Muscle layer of colon (tissue), 2 donors: ENCODE results near the gene OR6C1.
"Not testable (repeated sequence)": the region's sequence is repeated elsewhere in the genome, so short reads cannot be mapped to it uniquely, and the experiment has no call there.

Experiments
- H3K27ac ChIP-seq: one replicate; pipeline ENCODE4 v1.7.0; 2013; ENCODE audit warnings: low read depth, mild to moderate bottlenecking, low read length, moderate library complexity
- H3K27me3 ChIP-seq, 2 donors: one replicate each; pipeline ENCODE4 v1.7.0; 2013; ENCODE audit warnings: low read length in 2 of 2, mild to moderate bottlenecking in 2 of 2; ENCODE audit not compliant: insufficient read depth in 2 of 2, control insufficient read depth in 1 of 2
- H3K36me3 ChIP-seq: one replicate; pipeline ENCODE4 v1.7.0; 2013; ENCODE audit warnings: mild to moderate bottlenecking, low read length; ENCODE audit not compliant: insufficient read depth
- H3K4me1 ChIP-seq: one replicate; pipeline ENCODE4 v1.7.0; 2013; ENCODE audit warnings: mild to moderate bottlenecking, low read length; ENCODE audit not compliant: insufficient read depth
- H3K4me3 ChIP-seq, 2 donors: one replicate each; pipeline ENCODE4 v1.7.0; 2013; ENCODE audit warnings: low read length in 2 of 2, low read depth in 1 of 2, mild to moderate bottlenecking in 1 of 2, moderate library complexity in 1 of 2
- H3K9ac ChIP-seq: one replicate; pipeline ENCODE4 v1.7.0; 2013; ENCODE audit warnings: low read length
- H3K9me3 ChIP-seq: one replicate; pipeline ENCODE4 v1.7.0; 2013; ENCODE audit warnings: mild to moderate bottlenecking, low read length
- donor health status: abdominal sarcoma.
- donor health status: Adenocarcinoma of cecum.

Gene OR6C1

DNA sequence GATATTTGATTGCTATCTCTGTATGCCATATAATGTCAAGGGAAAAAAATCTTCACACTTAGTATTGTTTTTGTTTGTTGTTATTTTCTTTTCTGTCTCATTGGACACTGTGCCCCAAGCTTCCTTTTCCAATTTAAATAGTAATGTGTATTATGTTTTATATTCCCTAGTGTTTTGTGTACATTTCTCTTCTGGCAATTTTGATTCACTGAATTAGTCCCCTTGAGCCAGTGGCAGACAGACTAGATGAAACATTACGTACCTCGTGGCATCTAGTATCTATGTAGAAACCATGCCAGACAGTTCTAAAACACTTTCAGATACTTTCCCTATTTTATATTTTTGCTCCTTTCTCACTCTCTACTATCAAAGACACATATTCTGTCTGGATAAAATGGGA lies at the start of gene OR6C1:
Gene OR6C1 (plus strand): TSS at position 301 of the 400 bp plus-strand sequence. CDS start 6,257 bp downstream, outside the sequence.
- H3K9ac ChIP-seq = no peak within 1 kb of the TSS
- no peak within 1 kb of the TSS for H3K4me3 ChIP-seq
- no peaks in the 10 kb centered on the region for H3K27me3 ChIP-seq
- no peaks in the 10 kb centered on the region for H3K36me3 ChIP-seq
- H3K9me3 ChIP-seq = no peaks in the 10 kb centered on the region
- no peaks in the 10 kb centered on the region for H3K4me1 ChIP-seq
- no peak within 1 kb of the TSS for H3K27ac ChIP-seq

DNA sequence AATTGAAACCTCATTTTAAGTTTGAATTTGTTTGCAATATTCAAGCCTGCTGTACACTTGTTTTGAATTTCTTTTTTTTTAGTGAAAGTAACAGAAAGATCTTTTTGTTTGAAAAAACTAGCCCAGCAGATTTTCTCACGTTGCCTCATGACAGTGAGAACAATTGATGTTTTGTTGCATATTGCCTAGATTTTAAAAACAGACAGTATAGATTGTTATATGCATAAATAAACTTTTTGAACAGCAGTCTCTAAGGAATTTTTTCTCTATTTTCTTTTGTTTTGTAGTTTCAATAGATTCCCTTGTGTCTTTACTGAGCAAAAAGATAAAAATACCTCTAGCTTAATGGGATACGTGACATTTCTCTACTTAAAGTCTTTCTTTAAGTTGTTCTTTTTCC lies 33.2 kb upstream of the OR6C1 start:
- no peaks in the 10 kb centered on the region for H3K27me3 ChIP-seq
- no peak overlapping the region for H3K4me3 ChIP-seq
- H3K27ac ChIP-seq = no peak overlapping the region
- no peaks in the 10 kb centered on the region for H3K36me3 ChIP-seq
- no peaks in the 10 kb centered on the region for H3K9me3 ChIP-seq
- no peak overlapping the region for H3K9ac ChIP-seq
- no peaks in the 10 kb centered on the region for H3K4me1 ChIP-seq

DNA sequence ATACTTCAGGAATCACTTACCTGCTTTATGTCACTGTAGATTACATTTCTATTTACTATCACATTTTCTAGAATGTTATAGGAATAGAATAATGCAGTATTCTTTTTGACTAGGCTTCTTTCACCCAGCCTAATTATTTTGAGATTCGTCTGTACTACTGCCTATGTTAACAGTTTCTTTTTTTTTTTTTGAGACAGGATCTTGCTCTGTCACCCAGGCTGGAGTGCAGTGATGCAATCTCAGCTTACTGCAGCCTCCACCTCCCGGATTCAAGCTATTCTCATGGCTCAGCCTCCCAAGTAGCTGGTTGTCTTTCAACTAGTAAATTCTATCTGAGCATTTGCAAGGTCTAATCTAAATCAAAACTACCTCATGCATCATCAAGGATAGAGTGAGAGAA lies 24.1 kb upstream of the OR6C1 start:
- Histone ChIP-seq H3K9ac (no peak overlapping the region), H3K27me3 (no peaks in the 10 kb centered on the region), H3K9me3 (no peaks in the 10 kb centered on the region), H3K36me3 (no peaks in the 10 kb centered on the region), H3K4me1 (no peaks in the 10 kb centered on the region), H3K4me3 (no peak overlapping the region), H3K27ac (no peak overlapping the region)

DNA sequence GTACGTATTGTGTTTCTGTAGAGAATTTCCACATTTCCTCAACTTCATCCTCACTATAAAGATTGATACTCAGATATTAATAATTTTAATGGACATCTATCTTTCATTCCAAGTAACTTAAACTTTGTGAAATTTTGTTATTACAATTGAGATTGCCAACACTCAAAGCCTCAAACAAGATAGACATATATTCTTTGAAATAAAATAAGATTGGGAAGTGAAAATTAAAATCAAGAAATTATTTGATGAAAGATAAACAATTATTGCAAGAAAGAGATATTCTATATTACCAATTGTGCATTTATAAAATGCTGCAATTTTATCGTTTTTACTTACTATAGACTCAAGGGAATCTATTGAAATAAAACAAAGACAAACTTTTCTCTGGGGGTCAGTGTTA lies 17.7 kb upstream of the OR6C1 start, which contains the start of gene OR6C6:
Gene OR6C6 (minus strand): TSS at position 101 of the 400 bp plus-strand sequence. CDS start 1,337 bp downstream, outside the sequence.
- Histone ChIP-seq H3K4me1 (no peaks in the 10 kb centered on the region), H3K9ac (no peak within 1 kb of the TSS), H3K36me3 (no peaks in the 10 kb centered on the region), H3K27ac (no peak within 1 kb of the TSS), H3K4me3 (no peak within 1 kb of the TSS), H3K9me3 (no peaks in the 10 kb centered on the region), H3K27me3 (no peaks in the 10 kb centered on the region)

DNA sequence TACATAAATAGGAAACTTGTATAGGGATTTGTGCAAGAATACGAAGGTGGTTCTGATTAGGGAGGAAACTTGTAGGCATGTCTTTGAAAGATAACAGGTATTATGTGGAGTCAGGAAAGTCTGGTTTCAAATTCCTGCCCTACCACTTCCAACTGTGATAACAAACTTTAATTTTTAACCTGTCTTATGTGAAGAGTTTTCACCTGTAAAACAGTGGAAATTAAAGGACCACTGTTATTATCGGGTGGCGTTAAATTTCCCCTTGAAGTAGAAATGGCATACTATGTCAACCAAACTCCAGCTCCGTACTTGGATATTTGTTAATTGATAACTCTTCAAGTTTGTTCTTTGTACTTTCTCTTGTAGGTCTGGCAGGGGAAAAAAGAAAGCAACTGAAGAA lies 6.1 kb downstream of the OR6C1 start:
- H3K27ac ChIP-seq = no peak overlapping the region
- H3K4me1 ChIP-seq = no peaks in the 10 kb centered on the region
- H3K9me3 ChIP-seq = no peaks in the 10 kb centered on the region
- no peak overlapping the region for H3K4me3 ChIP-seq
- H3K27me3 ChIP-seq = no peaks in the 10 kb centered on the region
- no peaks in the 10 kb centered on the region for H3K36me3 ChIP-seq
- H3K9ac ChIP-seq = no peak overlapping the region

DNA sequence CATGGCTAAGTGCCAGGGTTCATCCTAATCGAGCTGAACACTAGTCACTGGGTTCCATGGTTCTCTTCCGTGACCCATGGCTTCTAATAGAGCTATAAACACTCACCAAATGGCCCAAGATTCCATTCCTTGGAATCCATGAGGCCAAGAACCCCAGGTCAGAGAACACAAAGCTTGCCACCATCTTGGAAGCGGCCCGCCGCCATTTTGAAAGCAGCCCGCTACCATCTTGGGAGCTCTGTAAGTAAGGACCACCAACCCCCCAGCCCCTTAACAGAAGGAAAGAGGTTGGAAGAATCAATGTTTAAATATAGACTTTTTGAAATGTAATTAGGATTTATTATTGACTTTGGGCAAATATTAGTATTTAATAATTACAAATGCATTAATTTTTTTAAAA lies 11.7 kb downstream of the OR6C1 start:
- H3K9ac ChIP-seq, H3K27me3 ChIP-seq, H3K36me3 ChIP-seq, H3K27ac ChIP-seq, H3K9me3 ChIP-seq, H3K4me3 ChIP-seq, H3K4me1 ChIP-seq: not testable (repeated sequence)

DNA sequence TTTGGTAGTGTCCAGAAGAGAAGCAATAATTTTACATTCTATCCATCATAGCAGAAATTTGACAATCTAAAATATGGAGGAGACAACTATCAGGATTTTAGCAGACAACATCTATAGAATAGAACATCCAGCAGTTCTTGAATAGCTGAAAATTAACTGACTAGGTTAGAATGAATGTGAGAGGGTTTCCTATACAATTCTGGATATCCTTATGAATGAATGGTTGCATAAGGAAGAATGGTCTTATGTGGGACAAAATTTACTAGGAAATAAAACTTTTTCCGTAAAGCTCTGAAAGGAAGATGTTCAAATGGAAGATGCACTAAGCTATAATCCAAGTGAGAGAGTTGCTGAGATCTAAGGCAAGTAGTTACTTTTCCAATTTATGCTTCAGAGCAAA lies 16.3 kb downstream of the OR6C1 start, which contains the start of gene OR6C3:
Gene OR6C3 (plus strand): TSS at position 301 of the 400 bp plus-strand sequence. CDS start 955 bp downstream, outside the sequence.
- no peak within 1 kb of the TSS for H3K4me3 ChIP-seq
- no peak within 1 kb of the TSS for H3K27ac ChIP-seq
- H3K27me3 ChIP-seq = no peaks in the 10 kb centered on the region
- H3K36me3 ChIP-seq = no peaks in the 10 kb centered on the region
- H3K9me3 ChIP-seq = no peaks in the 10 kb centered on the region
- H3K4me1 ChIP-seq = no peaks in the 10 kb centered on the region
- no peak within 1 kb of the TSS for H3K9ac ChIP-seq

DNA sequence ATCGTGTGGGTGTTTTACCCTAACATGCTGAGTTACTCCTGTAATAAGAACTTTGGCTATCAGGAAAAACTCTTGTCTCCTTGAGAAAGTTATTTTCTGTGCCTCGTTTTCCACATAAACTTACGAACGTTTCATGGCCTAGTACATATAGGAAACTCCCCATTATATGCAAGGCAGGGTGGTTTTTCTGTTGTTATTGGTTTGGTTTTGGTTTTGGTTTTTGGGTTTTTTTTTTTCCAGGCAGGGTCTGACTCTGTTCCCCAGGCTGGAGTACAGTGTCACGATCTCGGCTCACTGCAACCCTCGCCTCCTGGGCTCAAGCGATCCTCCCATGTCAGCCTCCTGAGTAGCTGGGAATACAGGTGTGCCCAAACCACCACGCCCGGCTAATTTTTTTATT lies 21.9 kb downstream of the OR6C1 start:
- Histone ChIP-seq H3K4me3 (no peak overlapping the region), H3K9ac (no peak overlapping the region), H3K27me3 (no peaks in the 10 kb centered on the region), H3K4me1 (no peaks in the 10 kb centered on the region), H3K27ac (no peak overlapping the region), H3K36me3 (no peaks in the 10 kb centered on the region), H3K9me3 (no peaks in the 10 kb centered on the region)

DNA sequence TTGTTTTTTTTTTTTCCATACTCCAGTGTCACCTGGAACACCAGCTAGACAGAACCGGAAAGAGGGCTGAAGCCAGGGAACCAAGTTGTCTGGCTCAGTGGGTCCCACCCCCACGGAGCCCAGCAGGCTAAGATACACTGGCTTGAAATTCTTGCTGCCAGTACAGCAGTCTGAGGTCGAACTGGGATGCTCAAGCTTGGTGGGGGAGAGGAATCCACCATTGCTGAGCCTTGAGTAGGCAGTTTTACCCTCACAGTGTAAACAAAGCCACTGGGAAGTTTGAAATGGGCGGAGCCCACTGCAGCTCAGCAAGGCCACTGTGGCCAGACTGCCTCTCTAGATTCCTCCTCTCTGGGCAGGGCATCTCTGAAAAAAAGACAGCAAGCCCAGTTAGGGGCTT lies 41.2 kb downstream of the OR6C1 start:
- not testable (repeated sequence) for H3K27me3 ChIP-seq, H3K27ac ChIP-seq, H3K4me1 ChIP-seq, H3K9me3 ChIP-seq, H3K4me3 ChIP-seq, H3K9ac ChIP-seq, H3K36me3 ChIP-seq

DNA sequence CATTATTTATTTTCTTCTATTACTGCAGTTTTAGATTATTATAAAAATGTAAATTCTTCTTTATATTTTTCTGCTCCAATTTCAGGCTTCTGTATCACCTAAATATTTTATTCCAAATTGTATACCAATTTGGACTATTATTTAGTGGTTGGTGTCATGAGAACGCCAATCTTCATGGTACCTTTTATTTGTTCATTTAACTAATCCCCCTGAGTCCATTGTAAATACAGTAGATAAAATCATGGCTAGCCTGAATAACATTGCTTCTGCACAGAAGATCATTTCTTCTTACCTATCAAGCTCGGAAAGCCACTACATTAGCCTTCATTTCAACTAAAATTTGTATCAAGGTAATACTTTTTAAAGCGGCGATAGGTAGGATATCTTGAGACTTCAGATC lies 48.5 kb downstream of the OR6C1 start, which contains the start of gene OR6C75:
Gene OR6C75 (plus strand): TSS at position 301 of the 400 bp plus-strand sequence. CDS start 2,136 bp downstream, outside the sequence.
- Histone ChIP-seq H3K4me3 (no peak within 1 kb of the TSS), H3K4me1 (no peaks in the 10 kb centered on the region), H3K36me3 (no peaks in the 10 kb centered on the region), H3K9ac (no peak within 1 kb of the TSS), H3K9me3 (no peaks in the 10 kb centered on the region), H3K27ac (no peak within 1 kb of the TSS), H3K27me3 (no peaks in the 10 kb centered on the region)

DNA sequence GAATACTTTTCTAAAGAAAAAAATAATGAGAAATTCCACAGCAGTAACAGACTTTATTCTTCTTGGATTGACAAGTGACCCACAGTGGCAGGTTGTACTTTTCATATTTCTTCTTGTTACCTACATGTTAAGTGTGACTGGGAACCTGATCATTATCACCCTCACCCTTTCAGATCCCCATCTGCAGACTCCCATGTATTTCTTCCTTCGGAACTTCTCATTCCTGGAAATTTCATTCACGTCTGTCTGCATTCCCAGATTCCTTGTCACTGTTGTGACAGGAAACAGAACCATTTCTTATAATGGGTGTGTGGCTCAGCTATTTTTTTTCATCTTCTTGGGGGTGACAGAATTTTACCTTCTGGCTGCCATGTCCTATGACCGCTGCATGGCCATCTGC lies 50.9 kb downstream of the OR6C1 start:
- Histone ChIP-seq H3K27me3 (no peaks in the 10 kb centered on the region), H3K4me1 (no peaks in the 10 kb centered on the region), H3K27ac (no peak overlapping the region), H3K36me3 (no peaks in the 10 kb centered on the region), H3K9me3 (no peaks in the 10 kb centered on the region), H3K4me3 (no peak overlapping the region), H3K9ac (no peak overlapping the region)
